NOMO-1 (cell line): Measurements from ENCODE around the gene ZNF205.

Experiments
- DNase-seq, 2 experiments: peaks; one replicate each; lab custom pipeline; 2025; ENCODE audit not compliant: unreplicated experiment in 2 of 2; lab: John Stamatoyannopoulos, UW

Gene ZNF205

GRCh38 chr16:3101018-3101840, 11.2 kb upstream of the ZNF205 start:
- DNase-seq: peak; percentile 38 to 55

- peak; percentile 21 to 22 for DNase-seq
Measured at GRCh38 chr16:3101841-3102470, 10.4 kb upstream of the ZNF205 start.

GRCh38 chr16:3106205-3106928, 6.0 kb upstream of the ZNF205 start:
- peak; percentile 81 to 92 for DNase-seq

- no peak for DNase-seq
Measured at GRCh38 chr16:3112881-3113574, 642 bp downstream of the ZNF205 start.

- DNase-seq: no peak
Measured at GRCh38 chr16:3113765-3114479, 1.5 kb downstream of the ZNF205 start.

- no peak for DNase-seq
Measured at GRCh38 chr16:3115003-3115402, 2.6 kb downstream of the ZNF205 start.

GRCh38 chr16:3115561-3115960, 3.2 kb downstream of the ZNF205 start:
- DNase-seq: no peak

- DNase-seq: no peak
Measured at GRCh38 chr16:3118204-3118790, 5.9 kb downstream of the ZNF205 start.

GRCh38 chr16:3118846-3119245, 6.5 kb downstream of the ZNF205 start:
- no peak for DNase-seq

GRCh38 chr16:3119286-3119685, 6.9 kb downstream of the ZNF205 start:
- DNase-seq: no peak

- no peak for DNase-seq
Measured at GRCh38 chr16:3119701-3120408, 7.5 kb downstream of the ZNF205 start.

GRCh38 chr16:3120435-3120834, 8.0 kb downstream of the ZNF205 start:
- no peak for DNase-seq

- no peak for DNase-seq
Measured at GRCh38 chr16:3121851-3122467, 9.6 kb downstream of the ZNF205 start.

- no peak for DNase-seq
Measured at GRCh38 chr16:3122926-3123570, 10.7 kb downstream of the ZNF205 start.

- DNase-seq: peak; percentile 97 to 98
Measured at GRCh38 chr16:3123986-3124886, 11.8 kb downstream of the ZNF205 start.

GRCh38 chr16:3127745-3128144, 15.4 kb downstream of the ZNF205 start:
- no peak for DNase-seq
